NCI-H510A treated with DMSO at 0.1 percent for 48 hours (cell line): ENCODE measurements around the gene CEMIP2.
"Not testable (repeated sequence)": the region's sequence is repeated elsewhere in the genome, so short reads cannot be mapped to it uniquely, and the experiment has no call there.

Experiments
- DNase-seq: peaks from one replicate; lab custom pipeline; 2025; lab: John Stamatoyannopoulos, UW

Gene CEMIP2

GRCh38 chr9:71675857-71676165, 92.5 kb downstream of the CEMIP2 start:
- DNase-seq = no peak

GRCh38 chr9:71675105-71675856, 93.0 kb downstream of the CEMIP2 start:
- no peak for DNase-seq

- DNase-seq = no peak
Observed at GRCh38 chr9:71672573-71672972, 95.7 kb downstream of the CEMIP2 start.

GRCh38 chr9:71671289-71671688, 97.0 kb downstream of the CEMIP2 start:
- no peak for DNase-seq

- DNase-seq = no peak
Observed at GRCh38 chr9:71670121-71670520, 98.2 kb downstream of the CEMIP2 start.

GRCh38 chr9:71669284-71669995, 98.9 kb downstream of the CEMIP2 start:
- no peak for DNase-seq

- DNase-seq = no peak
Observed at GRCh38 chr9:71668717-71669116, 99.6 kb downstream of the CEMIP2 start.

- no peak for DNase-seq
Observed at GRCh38 chr9:71665247-71665646, 103.1 kb downstream of the CEMIP2 start.

- DNase-seq = no peak
Observed at GRCh38 chr9:71664566-71664965, 103.7 kb downstream of the CEMIP2 start.

- no peak for DNase-seq
Observed at GRCh38 chr9:71663931-71664459, 104.3 kb downstream of the CEMIP2 start.

GRCh38 chr9:71663216-71663615, 105.1 kb downstream of the CEMIP2 start:
- DNase-seq = no peak

- no peak for DNase-seq
Observed at GRCh38 chr9:71662082-71662481, 106.2 kb downstream of the CEMIP2 start.

- DNase-seq = not testable (repeated sequence)
Observed at GRCh38 chr9:71657276-71657675, 111.0 kb downstream of the CEMIP2 start.

- DNase-seq = no peak
Observed at GRCh38 chr9:71656496-71656895, 111.8 kb downstream of the CEMIP2 start.

- no peak for DNase-seq
Observed at GRCh38 chr9:71655778-71656177, 112.5 kb downstream of the CEMIP2 start.

GRCh38 chr9:71655141-71655540, 113.2 kb downstream of the CEMIP2 start:
- DNase-seq = no peak

- DNase-seq = no peak
Observed at GRCh38 chr9:71652480-71652879, 115.8 kb downstream of the CEMIP2 start.

- no peak for DNase-seq
Observed at GRCh38 chr9:71648453-71648852, 119.9 kb downstream of the CEMIP2 start.

- DNase-seq = no peak
Observed at GRCh38 chr9:71647094-71647591, 121.2 kb downstream of the CEMIP2 start.

GRCh38 chr9:71646131-71646530, 122.2 kb downstream of the CEMIP2 start:
- no peak for DNase-seq

- DNase-seq = no peak
Observed at GRCh38 chr9:71644819-71645362, 123.4 kb downstream of the CEMIP2 start.

GRCh38 chr9:71643330-71643729, 125.0 kb downstream of the CEMIP2 start:
- DNase-seq = no peak

- no peak for DNase-seq
Observed at GRCh38 chr9:71642056-71642455, 126.3 kb downstream of the CEMIP2 start.
